OCI-LY1 (cell line): ENCODE measurements around the gene UNC13C.

ENCODE experiments used
- H2AFZ ChIP-seq: fragments of 200-600 bp; sonication (generic), shearing (Covaris generic); 2 replicates; pipeline ENCODE4 v1.6.0; 2014; ENCODE audit warnings: antibody characterized with exemption, mild to moderate bottlenecking, low read length
- H3F3A ChIP-seq: fragments of 200-600 bp; sonication (generic), shearing (Covaris generic); 2 replicates; pipeline ENCODE4 v1.6.0; 2014; ENCODE audit warnings: mild to moderate bottlenecking, antibody characterized with exemption, low read length, moderate library complexity; ENCODE audit not compliant: insufficient read depth
- H3K27ac ChIP-seq: fragments of 200-600 bp; sonication (generic); 2 replicates; pipeline ENCODE4 v1.5.1; 2014; ENCODE audit warnings: low read length, mixed run types, mild to moderate bottlenecking, low read depth; ENCODE audit not compliant: poor library complexity, severe bottlenecking
- H3K27me3 ChIP-seq: fragments of 200-600 bp; sonication (generic); 2 replicates; pipeline ENCODE4 v1.6.0; 2014; ENCODE audit warnings: antibody characterized with exemption, mild to moderate bottlenecking, low read length, moderate library complexity; ENCODE audit not compliant: insufficient read depth
- H3K36me3 ChIP-seq: fragments of 200-600 bp; sonication (generic); 2 replicates; pipeline ENCODE4 v1.6.1; 2014; ENCODE audit warnings: mild to moderate bottlenecking, antibody characterized with exemption, low read length, moderate library complexity, mixed read lengths; ENCODE audit not compliant: insufficient read depth
- H3K4me1 ChIP-seq: fragments of 200-600 bp; sonication (generic); 2 replicates; pipeline ENCODE4 v1.5.1; 2014; ENCODE audit warnings: mild to moderate bottlenecking, low read length, moderate library complexity; ENCODE audit not compliant: insufficient read depth, severe bottlenecking
- H3K4me2 ChIP-seq: fragments of 200-600 bp; sonication (generic), shearing (Covaris generic); 2 replicates; pipeline ENCODE4 v1.6.1; 2014; ENCODE audit warnings: low read length
- H3K4me3 ChIP-seq: fragments of 200-600 bp; sonication (generic); 2 replicates; pipeline ENCODE4 v1.5.1; 2014; ENCODE audit warnings: low read length, low read depth, mild to moderate bottlenecking, mixed read lengths; ENCODE audit not compliant: poor library complexity, severe bottlenecking
- H3K79me2 ChIP-seq: fragments of 200-600 bp; shearing (Covaris generic); 2 replicates; pipeline ENCODE4 v1.6.1; 2016; ENCODE audit warnings: mixed run types, low read length, mixed read lengths; ENCODE audit not compliant: insufficient read depth
- H3K9ac ChIP-seq: fragments of 200-600 bp; sonication (generic), shearing (Covaris generic); 2 replicates; pipeline ENCODE4 v1.6.1; 2014; ENCODE audit warnings: mild to moderate bottlenecking, low read length, mixed read lengths
- H3K9me2 ChIP-seq: fragments of 200-600 bp; sonication (generic), shearing (Covaris generic); 2 replicates; pipeline ENCODE4 v1.6.1; 2014; ENCODE audit warnings: low read depth, mild to moderate bottlenecking, low read length, mixed read lengths
- H3K9me3 ChIP-seq: fragments of 200-600 bp; shearing (Covaris generic); 2 replicates; pipeline ENCODE4 v1.6.1; 2014; ENCODE audit warnings: low read length, mixed read lengths
- H4K20me1 ChIP-seq: fragments of 200-600 bp; sonication (generic), shearing (Covaris generic); 2 replicates; pipeline ENCODE4 v1.6.0; 2016; ENCODE audit warnings: mild to moderate bottlenecking, low read length; ENCODE audit not compliant: insufficient read depth
- EZH2 ChIP-seq: fragments of 200-600 bp; sonication (generic), shearing (Covaris generic); IDR thresholded peaks from 2 replicates; pipeline ENCODE4 v1.8.0; 2017; ENCODE audit warnings: borderline replicate concordance, mixed run types, mild to moderate bottlenecking, antibody characterized with exemption, low read length, moderate library complexity, mixed read lengths
- TF ChIP-seq, protein P1 (sequence below): fragments of 200-600 bp; sonication (generic), shearing (Covaris generic); IDR thresholded peaks from 2 replicates; pipeline ENCODE4 v1.5.1; 2017; ENCODE audit warnings: mild to moderate bottlenecking, antibody characterized with exemption, low read length, moderate library complexity, mixed read lengths

UNC13C gene

DNA sequence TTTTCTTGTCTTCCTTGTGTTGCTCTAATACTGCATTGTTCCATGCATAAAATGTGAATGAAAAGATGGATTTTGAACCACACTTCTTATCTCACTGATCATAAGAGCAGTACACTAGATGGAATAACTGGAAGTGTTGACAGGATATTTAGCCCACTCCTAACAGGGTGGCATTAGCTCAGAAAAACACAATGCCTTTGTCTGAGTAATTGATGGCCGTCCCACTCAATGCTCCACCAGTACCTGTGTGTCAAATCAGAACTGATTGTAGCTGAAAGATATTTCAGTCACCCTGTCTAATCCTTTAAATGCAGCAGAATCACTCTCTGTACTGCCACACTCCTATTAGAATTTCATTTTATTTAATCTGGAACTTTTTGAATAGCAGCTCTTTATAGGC, 526.5 kb downstream of the UNC13C start:
- H2AFZ ChIP-seq = no peak overlapping the region
- no peaks in the 10 kb centered on the region for H3K9me2 ChIP-seq
- H3K9me3 ChIP-seq = no peaks in the 10 kb centered on the region
- no peak overlapping the region for H3K4me3 ChIP-seq
- no peak overlapping the region for H3K4me2 ChIP-seq
- H3K79me2 ChIP-seq = no peaks in the 10 kb centered on the region
- H3F3A ChIP-seq = no peaks in the 10 kb centered on the region
- no peaks in the 10 kb centered on the region for H3K36me3 ChIP-seq
- no peak overlapping the region for H3K27ac ChIP-seq
- no peaks in the 10 kb centered on the region for H3K27me3 ChIP-seq
- TF ChIP-seq, protein P1, sequence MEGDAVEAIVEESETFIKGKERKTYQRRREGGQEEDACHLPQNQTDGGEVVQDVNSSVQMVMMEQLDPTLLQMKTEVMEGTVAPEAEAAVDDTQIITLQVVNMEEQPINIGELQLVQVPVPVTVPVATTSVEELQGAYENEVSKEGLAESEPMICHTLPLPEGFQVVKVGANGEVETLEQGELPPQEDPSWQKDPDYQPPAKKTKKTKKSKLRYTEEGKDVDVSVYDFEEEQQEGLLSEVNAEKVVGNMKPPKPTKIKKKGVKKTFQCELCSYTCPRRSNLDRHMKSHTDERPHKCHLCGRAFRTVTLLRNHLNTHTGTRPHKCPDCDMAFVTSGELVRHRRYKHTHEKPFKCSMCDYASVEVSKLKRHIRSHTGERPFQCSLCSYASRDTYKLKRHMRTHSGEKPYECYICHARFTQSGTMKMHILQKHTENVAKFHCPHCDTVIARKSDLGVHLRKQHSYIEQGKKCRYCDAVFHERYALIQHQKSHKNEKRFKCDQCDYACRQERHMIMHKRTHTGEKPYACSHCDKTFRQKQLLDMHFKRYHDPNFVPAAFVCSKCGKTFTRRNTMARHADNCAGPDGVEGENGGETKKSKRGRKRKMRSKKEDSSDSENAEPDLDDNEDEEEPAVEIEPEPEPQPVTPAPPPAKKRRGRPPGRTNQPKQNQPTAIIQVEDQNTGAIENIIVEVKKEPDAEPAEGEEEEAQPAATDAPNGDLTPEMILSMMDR = no peak
- no peak for TF ChIP-seq EZH2
- H3K9ac ChIP-seq = no peak overlapping the region
- no peaks in the 10 kb centered on the region for H4K20me1 ChIP-seq
- no peaks in the 10 kb centered on the region for H3K4me1 ChIP-seq

DNA sequence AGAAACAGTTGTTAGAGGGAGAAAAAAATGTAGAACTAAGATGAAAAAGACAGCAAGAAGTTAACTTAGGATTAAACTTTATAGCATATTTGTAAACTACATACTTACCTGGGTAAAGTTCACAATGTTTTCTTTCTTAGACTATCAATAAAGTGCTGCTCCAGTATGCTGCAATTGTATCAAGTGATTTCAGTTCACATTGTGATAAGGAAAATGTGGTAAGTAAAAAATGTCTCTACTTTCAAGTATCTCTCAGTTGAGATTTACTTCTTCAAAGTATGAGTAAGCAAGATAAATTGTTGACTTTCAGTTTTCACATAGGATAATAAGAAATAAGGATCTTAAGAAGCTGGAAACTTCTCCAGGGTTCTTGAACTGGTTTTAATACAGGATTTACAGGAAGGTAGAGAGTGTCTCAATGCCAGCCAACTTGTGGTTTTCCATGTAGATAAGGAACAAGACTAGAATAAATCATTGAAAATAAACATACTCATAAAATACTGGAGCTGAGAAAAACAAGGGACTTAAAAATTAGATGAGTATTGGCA, 528.8 kb downstream of the UNC13C start:
- no peak for TF ChIP-seq EZH2
- TF ChIP-seq, protein P1 = no peak
- H3K9ac ChIP-seq = no peak overlapping the region

DNA sequence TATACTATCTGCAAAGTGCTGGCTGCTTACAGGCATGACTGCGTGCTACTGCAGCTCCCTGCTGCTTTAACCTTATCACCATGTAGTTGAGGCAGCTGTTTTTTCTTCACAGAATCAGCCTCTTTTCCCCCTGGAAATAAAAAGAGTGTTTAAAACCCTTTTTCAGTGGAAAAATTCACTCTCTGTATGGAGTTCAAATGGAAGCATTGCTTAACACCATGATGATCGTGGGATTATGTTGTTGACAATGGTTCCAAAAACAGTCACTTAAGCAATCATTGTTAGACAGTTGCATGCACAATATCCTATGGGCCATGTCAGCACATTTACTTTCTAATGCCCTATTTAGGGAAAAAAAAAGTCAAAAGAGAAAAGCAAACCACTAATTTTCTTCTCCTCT, 536.4 kb downstream of the UNC13C start:
- peaks cover 19% of the 10 kb centered on the region for H3K4me1 ChIP-seq
- no peaks in the 10 kb centered on the region for H3K9me2 ChIP-seq
- H3K27ac ChIP-seq = no peak overlapping the region
- TF ChIP-seq, protein P1 = no peak
- TF ChIP-seq EZH2 = no peak
- H3K9me3 ChIP-seq = no peaks in the 10 kb centered on the region
- H3K4me3 ChIP-seq = no peak overlapping the region
- no peak overlapping the region for H3K4me2 ChIP-seq
- no peaks in the 10 kb centered on the region for H3K79me2 ChIP-seq
- no peaks in the 10 kb centered on the region for H3F3A ChIP-seq
- no peak overlapping the region for H3K9ac ChIP-seq
- no peaks in the 10 kb centered on the region for H3K36me3 ChIP-seq
- no peaks in the 10 kb centered on the region for H4K20me1 ChIP-seq
- H3K27me3 ChIP-seq = no peaks in the 10 kb centered on the region
- no peak overlapping the region for H2AFZ ChIP-seq

More for the DNA sequence above, 528.8 kb downstream of the UNC13C start:
- Histone ChIP-seq H3K79me2 (no peaks in the 10 kb centered on the region), H3K27ac (no peak overlapping the region), H3K4me2 (no peak overlapping the region), H3K36me3 (no peaks in the 10 kb centered on the region), H3K9me2 (no peaks in the 10 kb centered on the region), H3K4me1 (no peaks in the 10 kb centered on the region), H4K20me1 (no peaks in the 10 kb centered on the region), H3K4me3 (no peak overlapping the region), H3K27me3 (no peaks in the 10 kb centered on the region), H3K9me3 (no peaks in the 10 kb centered on the region), H2AFZ (no peak overlapping the region), H3F3A (no peaks in the 10 kb centered on the region)
